ENCODE results near the gene LRRC47.
"Not testable (repeated sequence)": the region's sequence is repeated elsewhere in the genome, so short reads cannot be mapped to it uniquely, and the experiment has no call there.

LRRC47 gene

DNA sequence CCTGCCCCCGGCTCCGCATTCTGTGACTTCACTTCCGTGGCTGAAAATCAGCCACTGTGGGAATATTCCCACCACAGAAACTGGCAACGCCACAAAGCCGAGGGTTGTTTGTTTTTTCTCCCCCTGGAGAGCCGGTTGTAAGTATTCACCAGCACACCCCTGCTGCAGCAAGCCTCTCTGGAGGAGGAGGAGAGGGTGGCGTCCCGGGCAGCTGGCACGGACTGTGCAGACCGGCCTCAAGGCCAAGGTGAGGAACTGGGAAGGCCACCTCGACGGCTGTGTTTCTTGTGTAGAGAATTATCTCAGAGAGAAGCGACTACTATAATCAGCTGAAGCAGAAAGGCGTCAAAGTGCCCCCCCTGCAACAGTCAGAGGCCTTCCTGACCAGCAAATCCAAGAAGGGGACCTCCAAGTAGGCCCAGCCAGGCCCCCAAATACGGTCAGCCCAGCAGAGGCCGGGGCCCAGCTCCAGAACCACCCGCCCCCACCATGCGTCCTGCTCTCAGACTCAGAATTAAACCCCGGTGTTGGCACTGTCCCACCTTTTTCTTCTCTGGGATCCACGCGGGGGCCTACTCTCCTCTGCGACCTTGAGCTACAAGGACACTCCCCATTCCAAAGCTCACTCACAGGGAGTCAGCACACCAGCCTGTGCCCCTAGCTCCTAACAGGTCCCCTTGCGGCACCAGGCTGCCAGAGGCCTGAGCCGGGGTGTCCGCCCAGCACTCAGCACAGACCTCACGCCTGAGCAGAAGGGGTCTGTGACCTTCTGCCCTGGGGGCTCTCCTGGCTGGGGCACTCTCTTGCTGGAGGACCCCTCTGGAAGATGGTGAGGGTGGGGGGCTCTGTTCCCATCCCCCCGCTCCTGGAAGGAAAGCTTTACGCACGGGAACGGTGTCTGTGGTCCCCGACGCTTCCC lies 24.9 kb downstream of the LRRC47 start:
- DNase-seq, result no peak

DNA sequence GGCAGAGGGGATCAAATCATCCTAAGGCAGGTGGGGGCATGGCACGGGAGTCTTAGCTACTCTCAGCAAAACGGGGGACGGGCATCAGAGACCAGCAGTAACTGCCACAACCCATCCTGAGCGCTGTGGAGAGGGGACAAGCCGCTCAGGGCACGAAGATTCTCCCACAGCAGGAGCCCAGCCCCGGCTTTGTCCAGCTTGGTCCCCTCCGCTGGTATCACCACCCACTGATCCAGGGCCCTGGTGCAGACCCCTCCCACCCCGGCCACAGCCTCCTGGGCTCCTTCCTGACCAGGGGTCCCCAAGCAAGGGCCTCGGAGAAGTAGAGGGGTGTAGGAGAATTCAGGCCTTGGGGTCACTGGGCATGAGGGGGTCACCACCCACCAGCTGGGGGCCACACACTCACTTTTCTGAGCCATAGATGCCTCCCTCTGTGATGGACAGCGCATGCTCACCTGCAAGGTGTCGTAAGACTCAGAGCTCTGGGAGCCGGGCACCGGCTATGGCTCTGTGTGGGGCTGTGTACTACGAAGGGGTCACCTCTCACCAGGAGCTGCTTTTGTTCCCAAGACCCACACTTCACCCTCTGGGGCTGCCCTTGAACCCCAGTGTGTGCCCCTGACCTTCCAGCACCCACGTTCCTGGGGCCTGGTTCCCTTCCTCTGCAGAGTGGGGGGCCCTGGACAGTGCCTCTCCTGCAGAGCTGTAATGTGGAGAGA lies 26.1 kb downstream of the LRRC47 start:
- DNase-seq, result no peak

DNA sequence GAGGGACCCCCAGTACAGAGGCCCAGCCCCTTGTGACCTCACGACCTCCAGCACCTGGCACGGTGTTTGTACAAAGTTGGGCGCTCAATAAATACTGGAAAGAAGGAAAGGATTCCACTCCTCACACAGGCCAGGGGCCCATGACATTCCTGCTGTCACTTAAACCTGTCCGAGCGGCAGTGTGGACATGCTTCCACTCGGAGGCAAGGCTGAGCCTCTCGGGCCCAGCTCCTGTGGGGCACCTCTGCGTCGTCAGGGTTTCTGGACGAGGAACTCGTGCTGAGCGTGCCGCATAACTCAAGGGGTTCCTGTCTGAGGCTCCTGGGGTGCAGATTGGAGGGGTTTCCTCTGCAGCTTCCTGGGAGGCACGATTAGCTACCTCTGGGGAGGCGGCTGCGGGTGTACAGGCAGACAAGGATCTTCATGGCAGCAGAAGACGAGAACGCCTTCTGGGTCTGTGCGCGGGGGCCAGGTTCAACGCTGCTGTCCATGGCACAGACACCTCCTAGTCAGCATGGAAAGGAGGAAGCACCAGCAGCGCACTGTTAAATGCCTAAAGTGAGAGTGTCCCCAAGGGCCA lies 27.4 kb downstream of the LRRC47 start:
- no peak for DNase-seq

DNA sequence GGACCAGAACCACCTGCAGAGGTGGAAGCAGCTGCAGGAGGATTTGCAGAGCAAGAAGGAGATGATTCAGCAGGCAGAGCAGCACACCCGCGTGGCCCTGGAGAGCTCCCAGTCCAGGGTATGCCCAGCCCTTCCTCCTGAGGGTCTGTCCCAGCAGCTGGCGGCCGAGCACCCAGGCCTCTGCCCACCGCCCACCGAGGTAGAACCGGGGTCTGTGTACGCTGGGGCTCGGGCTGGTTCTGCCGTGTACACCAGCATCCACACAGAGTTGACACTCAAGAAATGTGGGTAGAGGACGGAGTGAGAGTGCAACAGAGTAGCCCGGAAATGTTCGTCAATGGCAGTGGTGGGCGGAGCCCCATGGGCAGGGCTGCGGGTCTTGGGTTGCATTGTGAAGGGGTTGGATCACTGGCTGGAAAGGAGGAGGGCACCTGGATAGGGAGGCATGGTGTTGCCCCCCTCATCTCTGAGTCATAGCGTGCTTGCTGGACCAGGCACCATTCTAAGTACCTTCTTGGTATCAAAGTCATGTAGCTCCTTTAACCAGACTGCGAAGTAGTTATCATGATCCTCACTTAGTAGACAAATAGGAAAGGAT lies 28.9 kb downstream of the LRRC47 start:
- DNase-seq, result no peak

DNA sequence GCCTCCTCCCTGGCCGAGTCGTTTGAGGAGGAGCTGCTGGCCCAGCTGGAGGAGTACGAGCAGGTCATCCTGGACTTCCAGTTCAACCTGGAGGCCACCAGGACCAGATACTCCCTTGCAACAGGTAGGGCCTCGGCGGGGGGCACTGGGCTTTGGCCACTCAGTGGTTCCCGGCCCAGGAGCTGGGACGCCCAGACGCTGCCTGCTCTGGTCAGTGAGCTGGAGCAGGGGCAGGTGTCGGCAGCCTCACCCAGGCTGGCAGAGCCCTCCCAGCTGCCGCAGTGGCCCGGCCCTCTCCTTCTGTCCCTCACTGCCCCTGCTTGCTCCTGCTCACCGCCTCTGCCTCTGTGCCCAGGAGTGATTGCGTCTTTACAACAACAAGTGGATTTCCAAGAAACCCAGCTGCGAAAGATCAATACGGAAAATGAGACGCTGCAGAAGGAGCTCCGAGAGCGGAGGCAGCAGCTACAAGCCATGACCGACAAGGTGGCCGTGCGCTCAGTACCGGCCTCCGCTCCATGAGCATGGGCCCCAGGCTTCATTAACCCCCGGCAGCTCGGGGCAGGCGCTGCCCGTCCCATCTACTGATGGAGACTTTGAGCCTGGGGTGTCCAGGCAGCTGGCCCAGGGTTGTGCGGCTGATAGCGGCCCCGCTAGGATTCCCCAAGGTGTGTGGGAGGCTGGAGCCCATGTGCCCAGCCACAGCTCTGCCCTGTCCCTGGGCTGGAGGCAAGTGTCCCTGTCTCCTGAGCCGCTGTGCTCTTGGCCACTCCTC lies 32.8 kb downstream of the LRRC47 start:
- DNase-seq, result no peak

DNA sequence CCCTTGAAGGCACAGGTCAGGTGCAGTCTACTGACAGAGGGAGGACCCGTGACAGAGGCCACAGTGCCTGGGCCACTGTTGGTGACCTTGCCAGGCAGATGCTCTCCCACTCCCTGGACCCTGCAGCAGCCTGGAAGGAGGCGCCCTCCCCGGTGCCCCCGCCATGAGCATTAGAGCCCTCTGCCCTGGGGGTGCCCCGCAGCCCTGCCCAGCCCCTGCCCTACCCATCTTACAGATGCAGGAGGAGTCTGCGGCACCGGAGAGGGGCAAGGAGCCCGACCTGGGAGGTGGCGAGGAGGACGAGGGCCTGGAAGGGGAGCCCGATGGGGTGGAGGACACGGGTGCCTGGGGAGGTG lies 33.4 kb downstream of the LRRC47 start:
- no peak for DNase-seq

DNA sequence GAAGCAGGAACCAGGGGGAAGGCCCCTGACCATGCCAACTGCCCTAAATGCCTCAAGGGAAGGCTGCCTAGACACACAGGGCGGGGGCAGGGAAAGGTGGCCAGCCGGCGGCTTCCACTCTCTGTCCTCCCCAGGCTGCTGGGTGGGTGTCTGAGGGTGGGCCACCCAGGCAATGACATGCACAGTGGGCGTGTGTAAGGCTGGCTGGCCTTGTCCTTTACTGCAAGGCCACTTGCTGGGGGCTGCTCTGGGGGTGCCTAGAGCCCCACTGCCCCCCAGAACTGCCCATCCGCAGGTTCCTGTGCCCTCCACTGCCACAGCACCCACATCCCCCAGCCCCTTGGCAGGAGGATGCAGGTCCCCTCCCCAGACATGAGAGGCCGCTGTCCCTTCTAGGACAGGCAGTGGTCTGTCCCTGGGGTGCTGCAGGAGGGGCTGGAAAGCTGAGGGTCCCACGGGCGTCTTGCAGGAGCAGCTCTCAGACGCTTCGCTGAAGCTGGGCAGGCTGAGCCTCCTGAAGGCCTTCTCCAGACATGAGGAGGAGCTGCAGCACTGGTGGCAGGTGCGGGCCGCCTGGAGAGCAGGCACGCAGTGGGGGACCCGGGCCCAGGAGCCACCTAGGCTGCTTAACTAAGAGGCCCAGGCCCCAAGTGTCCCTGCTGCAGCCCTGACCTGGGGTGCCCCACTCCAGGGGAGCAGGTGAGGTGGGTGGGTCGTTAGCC lies 34.0 kb downstream of the LRRC47 start:
- no peak for DNase-seq

DNA sequence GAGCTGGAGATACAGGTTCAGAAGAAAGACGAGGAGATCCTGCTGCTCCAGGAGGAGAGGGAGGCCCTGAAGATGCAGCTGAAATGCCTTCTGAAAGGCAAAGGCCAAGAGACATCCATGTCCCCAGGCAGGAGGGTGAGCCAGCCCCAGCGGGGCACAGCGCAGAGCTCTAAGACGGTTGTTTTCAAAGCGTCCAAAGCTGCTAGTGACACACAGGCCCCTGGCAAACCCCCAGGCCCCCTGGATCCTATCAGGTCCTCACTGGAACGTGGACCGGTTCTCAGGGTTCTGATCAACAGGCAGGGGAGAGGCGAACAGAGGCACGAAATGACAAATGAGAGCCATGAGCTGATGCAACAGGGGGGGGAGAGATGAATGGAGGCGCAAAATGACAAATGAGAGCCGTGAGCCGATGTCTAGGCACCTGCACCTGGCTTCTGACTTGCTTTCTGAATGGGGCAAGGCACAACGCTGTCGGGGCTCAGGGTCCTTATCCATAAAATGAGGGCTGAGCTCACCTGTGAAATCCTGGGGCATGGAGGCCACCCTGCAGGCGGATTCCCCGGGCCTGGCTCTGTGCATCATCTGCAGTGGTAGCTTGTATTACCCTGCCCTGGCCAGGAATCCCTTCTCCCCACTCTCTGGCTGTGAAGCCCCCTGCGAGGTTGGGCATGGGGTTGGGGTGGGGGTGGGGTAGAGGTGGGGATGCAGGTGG lies 34.8 kb downstream of the LRRC47 start:
- no peak for DNase-seq

DNA sequence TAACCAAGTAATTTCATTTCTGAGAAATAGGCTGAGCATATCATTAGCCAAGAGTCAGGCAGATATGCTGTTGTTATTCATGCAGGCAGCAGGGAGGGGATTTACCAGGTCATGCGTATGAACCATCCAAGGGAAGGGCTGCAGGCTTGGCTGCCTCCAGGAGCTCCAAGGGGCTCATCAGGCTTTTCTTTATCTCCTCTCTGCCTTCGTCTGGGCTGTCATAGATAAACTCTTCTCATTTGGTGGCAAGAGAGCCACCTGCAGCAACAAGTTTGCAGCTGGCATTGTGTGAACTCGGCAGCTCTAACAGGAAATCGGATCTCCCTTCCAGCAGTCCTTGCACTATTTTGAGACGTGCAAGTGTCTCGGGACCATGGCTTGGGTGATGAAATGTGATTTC lies 36.5 kb downstream of the LRRC47 start:
- no peak for DNase-seq

DNA sequence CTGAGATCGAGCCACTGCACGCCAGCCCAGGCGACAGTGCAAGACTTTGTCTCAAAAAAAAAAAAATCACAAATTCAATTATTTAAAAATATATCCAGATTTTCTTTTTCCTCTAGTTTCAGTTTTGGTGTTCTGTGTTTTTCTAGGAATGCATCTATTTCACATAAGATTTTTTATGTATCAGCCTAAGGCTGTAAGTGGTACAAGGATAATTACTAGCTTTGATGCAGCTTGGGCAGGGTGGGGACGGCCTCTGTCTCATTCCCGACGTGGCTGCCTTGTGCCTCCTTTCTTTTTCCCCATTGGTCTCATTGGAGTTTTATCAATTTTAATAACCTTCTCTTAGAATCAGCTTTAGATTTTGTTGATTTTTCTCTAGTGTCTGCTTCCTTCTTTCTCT lies 37.1 kb downstream of the LRRC47 start:
- no peak for DNase-seq

DNA sequence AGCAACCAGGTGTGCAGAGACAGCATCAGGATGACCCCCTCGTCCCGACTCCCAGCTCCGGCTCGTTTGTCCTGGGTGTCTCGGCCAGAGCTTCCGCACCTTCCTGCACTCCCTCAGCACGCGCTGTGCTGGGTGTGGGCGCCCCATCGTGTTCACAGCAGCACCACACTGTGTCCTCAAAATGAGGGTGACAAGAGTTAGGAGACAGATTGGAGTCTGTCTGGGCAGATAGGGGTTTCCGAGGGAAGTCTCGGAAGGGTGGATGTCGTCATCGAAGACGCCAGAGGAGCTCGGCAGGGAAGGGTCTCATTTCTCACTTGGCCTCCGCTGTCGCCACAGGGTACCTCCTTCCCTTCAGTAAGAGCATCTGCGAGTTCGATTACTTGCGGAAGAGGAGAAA lies 39.9 kb downstream of the LRRC47 start:
- no peak for DNase-seq

DNA sequence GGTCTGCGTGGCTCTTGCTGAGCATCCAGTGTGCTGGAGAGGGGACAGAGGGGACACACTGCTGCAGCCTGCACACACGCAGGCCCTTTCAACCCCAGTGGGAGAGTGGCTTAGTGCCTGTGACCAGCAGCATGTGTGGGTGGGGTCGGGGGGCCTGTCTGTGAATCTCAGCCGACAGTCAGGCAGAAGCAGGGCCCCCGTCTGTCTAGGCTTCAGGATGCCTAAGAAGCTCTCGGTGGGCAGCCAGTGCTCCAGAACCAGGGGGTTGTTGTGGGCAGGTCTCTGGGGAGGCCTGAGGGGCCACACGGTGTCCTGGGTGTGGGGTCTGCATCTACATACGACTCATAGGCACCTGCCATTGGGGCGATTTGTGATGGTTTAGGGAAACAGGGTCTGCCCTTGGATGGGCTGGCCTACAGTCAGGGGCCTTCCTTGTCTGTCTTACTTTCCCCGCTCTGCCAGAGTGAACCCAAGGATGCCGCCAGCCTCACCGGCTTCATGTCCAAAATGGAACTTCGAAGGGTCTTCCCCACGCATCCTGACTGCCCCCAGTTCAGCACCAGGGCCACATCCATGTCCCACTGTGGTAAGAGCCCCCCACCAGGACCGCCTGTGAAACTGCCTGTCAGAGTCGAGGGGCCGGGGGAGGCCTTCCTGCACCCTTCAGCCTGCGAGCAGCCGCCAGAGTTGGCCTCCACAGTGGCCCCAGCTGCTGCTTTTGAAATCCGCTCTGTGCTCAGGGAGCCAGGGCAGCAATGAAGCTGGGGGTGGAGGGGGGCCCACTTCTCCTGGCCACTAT lies 42.4 kb downstream of the LRRC47 start:
- DNase-seq, result no peak

DNA sequence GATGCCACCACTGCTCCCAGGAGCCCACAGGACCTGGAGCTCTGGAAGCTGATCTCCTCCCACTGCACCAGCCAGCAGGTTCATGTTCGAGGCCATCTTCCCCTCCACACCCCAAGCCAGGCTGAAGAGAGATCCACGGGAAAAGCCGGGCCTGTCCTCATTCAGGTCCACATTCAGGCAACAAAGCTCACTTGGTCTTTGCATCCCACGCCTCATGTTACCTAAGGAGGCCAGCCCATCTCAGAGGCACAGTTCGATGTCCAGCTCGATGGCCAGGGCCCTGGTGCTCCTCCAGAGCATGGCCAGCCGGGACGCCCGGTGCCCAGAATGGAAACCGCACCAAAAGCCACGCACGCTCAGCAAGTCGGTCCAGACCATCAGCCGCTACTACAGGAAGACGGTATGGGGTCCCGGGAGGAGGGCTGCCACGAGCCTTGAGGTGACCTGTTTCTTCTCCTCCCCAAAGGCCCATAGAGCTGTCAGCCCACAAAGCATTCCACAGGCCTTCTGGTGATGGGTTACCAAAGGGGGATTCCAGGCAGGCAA lies 43.8 kb downstream of the LRRC47 start, which contains the start of gene CCDC27:
TSS of gene CCDC27 (plus strand) at position 51 of the 546 bp plus-strand sequence. CDS start at position 83, 32 bp downstream.
- DNase-seq, result no peak

DNA sequence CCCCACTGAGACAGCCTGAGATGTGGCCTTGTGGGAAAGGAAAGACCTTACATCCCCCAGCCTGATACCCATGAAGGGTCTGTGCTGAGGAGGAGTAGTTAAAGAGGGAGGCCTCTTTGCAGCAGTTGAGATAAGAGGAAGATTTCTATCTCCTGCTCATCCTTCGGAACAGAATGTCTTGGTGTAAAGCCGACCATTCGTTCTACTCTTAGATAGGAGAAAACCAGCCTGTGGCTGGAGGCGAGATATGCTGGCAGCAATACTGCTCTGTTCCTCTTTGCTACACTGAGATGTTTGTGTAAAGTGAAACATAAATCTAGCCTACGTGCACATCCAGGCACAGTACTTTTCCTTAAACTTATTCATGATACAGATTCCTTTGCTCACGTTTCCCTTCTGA lies 45.6 kb downstream of the LRRC47 start:
- no peak for DNase-seq

DNA sequence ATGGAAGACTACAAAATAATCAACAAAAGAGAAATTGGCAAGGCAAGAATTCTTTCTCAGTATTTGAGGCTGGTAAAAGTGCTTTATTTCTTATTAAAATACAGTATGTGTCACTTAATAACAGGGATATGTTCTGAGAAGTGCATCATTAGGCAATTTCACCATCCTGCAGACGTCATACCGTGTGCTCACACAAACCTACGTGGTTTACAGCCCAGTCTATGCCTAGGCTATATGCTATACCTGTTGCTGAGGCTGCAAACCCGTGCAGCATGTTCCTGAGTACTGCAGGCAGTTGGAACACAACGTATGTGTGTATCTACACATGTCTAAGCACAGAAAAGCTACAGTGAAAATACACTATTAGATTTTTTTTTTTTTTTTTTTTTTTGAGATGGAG lies 46.8 kb downstream of the LRRC47 start:
- no peak for DNase-seq

DNA sequence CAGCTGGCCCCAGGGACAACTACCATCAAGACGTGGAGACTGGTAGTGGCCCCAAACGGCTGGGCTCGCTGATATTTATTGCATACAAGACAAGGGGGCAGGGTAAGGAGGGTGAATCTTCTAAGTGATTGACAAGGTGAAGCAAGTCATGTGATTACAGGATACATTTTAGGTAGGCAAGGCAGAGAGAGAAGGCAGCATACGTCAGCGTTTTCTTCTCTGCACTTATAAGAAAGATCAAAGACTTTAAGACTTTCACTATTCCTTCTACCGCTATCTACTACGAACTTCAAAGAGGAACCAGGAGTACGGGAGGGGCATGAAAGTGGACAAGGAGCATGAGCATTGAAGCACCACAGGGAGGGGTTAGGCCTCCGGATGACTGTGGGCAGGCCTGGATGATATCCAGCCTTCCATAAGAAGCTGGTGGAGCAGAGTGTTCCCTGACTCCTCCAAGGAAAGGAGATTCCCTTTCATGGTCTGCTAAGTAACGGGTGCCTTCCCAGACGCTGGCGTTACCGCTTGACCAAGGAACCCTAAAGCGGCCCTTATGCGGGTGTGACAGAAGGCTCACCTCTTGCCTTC lies 47.9 kb downstream of the LRRC47 start:
- not testable (repeated sequence) for DNase-seq

DNA sequence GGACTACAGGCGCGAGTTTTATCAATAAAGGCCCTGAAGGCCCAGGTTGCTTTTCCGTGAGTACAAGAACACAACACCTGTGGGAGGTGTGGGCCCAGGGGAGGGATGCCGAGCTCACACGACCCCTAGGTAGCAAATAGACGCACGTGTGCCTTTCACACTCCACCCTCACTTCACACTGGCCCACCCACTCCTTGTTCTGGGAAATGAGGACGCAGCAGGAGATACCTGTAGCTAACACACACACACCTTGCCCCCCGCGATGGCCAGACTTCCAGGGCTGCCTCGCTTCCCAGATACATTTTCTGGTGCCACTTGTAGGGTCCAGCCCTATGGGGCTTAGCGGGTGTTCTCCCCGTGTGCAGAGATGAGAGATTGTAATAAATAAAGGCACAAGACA lies 48.4 kb downstream of the LRRC47 start:
- no peak for DNase-seq

DNA sequence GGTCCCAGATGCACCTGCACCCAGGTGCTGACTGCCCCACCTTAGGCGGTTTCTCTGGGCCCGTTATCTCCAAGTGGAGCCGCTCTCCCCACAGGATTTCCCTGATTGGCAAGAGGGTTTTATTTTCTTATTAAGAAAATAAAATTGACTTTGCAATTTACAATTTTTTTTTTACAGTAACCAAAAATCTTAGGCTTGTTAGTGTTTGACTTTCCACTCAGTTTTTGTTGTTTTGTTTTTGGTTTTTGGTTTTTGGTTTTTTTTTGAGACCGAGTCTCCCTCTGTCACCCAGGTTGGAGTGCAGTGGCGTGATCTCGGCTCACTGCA lies 48.8 kb downstream of the LRRC47 start:
- DNase-seq, result no peak

DNA sequence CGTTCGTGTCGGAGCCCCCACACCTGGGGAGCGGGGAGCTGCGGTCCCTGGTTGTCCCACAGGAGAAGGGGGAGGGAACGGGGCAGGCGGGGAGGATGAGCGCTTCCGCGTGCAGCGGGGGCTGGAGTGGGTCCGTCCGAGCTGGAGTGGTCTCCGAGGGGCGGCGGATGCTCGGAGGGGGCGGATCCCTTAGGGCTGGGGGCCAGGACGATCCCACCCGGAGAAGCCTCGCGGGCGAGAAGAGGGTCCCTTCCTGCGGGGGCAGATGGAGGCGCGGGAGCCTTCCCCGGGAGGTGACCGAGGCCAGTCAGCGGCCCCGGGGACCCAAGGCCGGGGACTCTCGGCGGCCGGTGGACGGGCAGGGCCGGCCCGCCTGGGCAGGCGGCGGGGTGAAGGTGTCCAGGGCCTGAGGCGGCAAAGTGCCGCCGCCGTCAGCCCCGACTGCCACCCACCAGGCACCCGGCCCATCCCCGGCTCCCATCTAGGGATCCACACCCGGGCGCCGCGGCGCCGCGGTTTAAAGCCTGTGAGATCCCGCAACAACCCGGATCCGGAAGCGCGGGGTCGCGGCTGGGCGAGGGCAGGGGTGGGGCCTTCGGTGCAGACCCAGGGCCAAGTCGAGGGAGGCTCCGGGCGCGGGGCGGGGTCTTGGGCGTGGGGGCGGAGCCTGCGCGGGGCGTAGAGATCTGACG lies 49.3 kb downstream of the LRRC47 start:
- DNase-seq, result no peak
